Measurements from ENCODE around the gene TNFSF10. TPM values are rescaled to one million over a fixed set of nuclear protein-coding genes. Genes with fewer than 3 reads are reported as not detected.
A peak's percentile ranks its signal among the peaks of the same experiment; 100 is the strongest.
"Not testable (repeated sequence)": the region's sequence is repeated elsewhere in the genome, so short reads cannot be mapped to it uniquely, and the experiment has no call there.

TNFSF10 gene
- 100 to 1,000 TPM in 3 of 9 donors, 10 to 100 TPM in 6; 15.3 to 518 (median 82.0) TPM for total RNA-seq
- 10 to 100 TPM; 21.3 to 34.4 (median 31.5) TPM for polyA plus RNA-seq
- long read RNA-seq, donor 1, partial matches to known transcripts = 0 of 4 reads
- long read RNA-seq, donor 1, other reads (novel, unspliced or antisense) = 0 of 4 reads
- long read RNA-seq, donor 2, partial matches to known transcripts = 0 of 4 reads
- long read RNA-seq, donor 2, other reads (novel, unspliced or antisense) = 0 of 4 reads
- long read RNA-seq, donor 3, partial matches to known transcripts = 0 of 3 reads
- long read RNA-seq, donor 3, other reads (novel, unspliced or antisense) = 0 of 3 reads
- long read RNA-seq, donor 4, transcript TNFSF10-201 (5 exons, 1,953 nt) = major isoform, 112 of 178 reads
- long read RNA-seq, donor 4, transcript TNFSF10-205 (3 exons, 566 nt) = minor isoform, 10 of 178 reads
- long read RNA-seq, donor 4, transcript TNFSF10-206 (4 exons, 572 nt) = minor isoform, 24 of 178 reads
- long read RNA-seq, donor 4, partial matches to known transcripts = 10 of 178 reads
- long read RNA-seq, donor 4, other reads (novel, unspliced or antisense) = 22 of 178 reads
- long read RNA-seq, donor 5, transcript TNFSF10-201 (5 exons, 1,953 nt) = major isoform, 72 of 86 reads
- long read RNA-seq, donor 5, partial matches to known transcripts = 0 of 86 reads
- long read RNA-seq, donor 5, other reads (novel, unspliced or antisense) = 13 of 86 reads
- long read RNA-seq, donor 6, transcript TNFSF10-201 (5 exons, 1,953 nt) = major isoform, 15 of 27 reads
- long read RNA-seq, donor 6, transcript TNFSF10-206 (4 exons, 572 nt) = minor isoform, 5 of 27 reads
- long read RNA-seq, donor 6, partial matches to known transcripts = 0 of 27 reads
- long read RNA-seq, donor 6, other reads (novel, unspliced or antisense) = 5 of 27 reads
- long read RNA-seq, donor 7, partial matches to known transcripts = 0 of 3 reads
- long read RNA-seq, donor 7, other reads (novel, unspliced or antisense) = 0 of 3 reads
- long read RNA-seq, donor 8, transcript TNFSF10-201 (5 exons, 1,953 nt) = major isoform, 8 of 8 reads
- long read RNA-seq, donor 8, partial matches to known transcripts = 0 of 8 reads
- long read RNA-seq, donor 8, other reads (novel, unspliced or antisense) = 0 of 8 reads
- long read RNA-seq, donor 9, partial matches to known transcripts = 0 of 3 reads
- long read RNA-seq, donor 9, other reads (novel, unspliced or antisense) = 0 of 3 reads
- long read RNA-seq, donor 10, partial matches to known transcripts = 0 of 1 reads
- long read RNA-seq, donor 10, other reads (novel, unspliced or antisense) = 0 of 1 reads

GRCh38 chr3:172522871-172523818, at the start of gene TNFSF10:
Gene TNFSF10 (minus strand): TSS chr3:172523430. CDS start chr3:172523384, 46 bp downstream.
- DNase-seq = peak; percentile 53 to 93 (median 79)
- no peaks in the 10 kb centered on the region for H3K9me3 ChIP-seq (replicated peaks in 1 of 3)
- peaks cover 8 to 39% of the 10 kb centered on the region in 2 donors for H3K4me1 ChIP-seq (replicated peaks in 1 of 2)
- WGBS, 4 donors = 3 to 18% (median 9%) methylated on average over 8 to 9 of the region's 9 CpGs
- TF ChIP-seq POLR2A (IDR thresholded peaks at IDR 0.05) (peak; percentile 73 to 96), CTCF (IDR thresholded peaks at IDR 0.05) (no peak)
- no peaks in the 10 kb centered on the region for H3K27me3 ChIP-seq
- H3K4me3 ChIP-seq = peak within 1 kb of the TSS in 3 of 4 donors; percentile 51 to 79 (median 52)
- H3K27ac ChIP-seq = peak within 1 kb of the TSS; percentile 23 to 90 (median 74)
- intact Hi-C loops (cut with DNase I) = no loop called here
- H3K36me3 ChIP-seq (replicated peaks in 1 of 2) = no peaks in the 10 kb centered on the region

- H3K4me1 ChIP-seq (replicated peaks in 1 of 2) = no peaks in the 10 kb centered on the region
- WGBS, 4 donors = 85 to 95% (median 89%) methylated on average over 4 of the region's 4 CpGs
- TF ChIP-seq CTCF (IDR thresholded peaks at IDR 0.05) = no peak
- TF ChIP-seq POLR2A (IDR thresholded peaks at IDR 0.05) = no peak
- DNase-seq = no peak
- H3K36me3 ChIP-seq (replicated peaks in 1 of 2) = no peaks in the 10 kb centered on the region
- no peak overlapping the region for H3K4me3 ChIP-seq
- intact Hi-C loops (cut with DNase I) = loop anchor here in 1 of 2 donors (10.0 kb wide), 1 partner anchor 55 kb away; no protein-coding TSS in a partner anchor
- H3K27ac ChIP-seq = no peak overlapping the region
- H3K27me3 ChIP-seq = no peaks in the 10 kb centered on the region
- no peaks in the 10 kb centered on the region for H3K9me3 ChIP-seq (replicated peaks in 1 of 3)
Observed at GRCh38 chr3:172569128-172570008, 46.1 kb upstream of the TNFSF10 start.

- Histone ChIP-seq H3K9me3 (replicated peaks in 1 of 3) (no peaks in the 10 kb centered on the region), H3K4me3 (no peak overlapping the region), H3K27me3 (no peaks in the 10 kb centered on the region), H3K36me3 (replicated peaks in 1 of 2) (no peaks in the 10 kb centered on the region), H3K4me1 (replicated peaks in 1 of 2) (peaks cover 6% of the 10 kb centered on the region in 2 donors), H3K27ac (no peak overlapping the region)
- TF ChIP-seq CTCF (IDR thresholded peaks at IDR 0.05) = peak in 1 of 6 experiments; percentile 4
- no peak for TF ChIP-seq POLR2A (IDR thresholded peaks at IDR 0.05)
- WGBS, 4 donors = 61 to 68% (median 65%) methylated on average over 2 of the region's 2 CpGs
- DNase-seq = no peak
- intact Hi-C loops (cut with DNase I) = loop anchor here in 1 of 2 donors (10.0 kb wide), 1 partner anchor 54 kb away; no protein-coding TSS in a partner anchor
Observed at GRCh38 chr3:172568701-172569100, 45.5 kb upstream of the TNFSF10 start.

GRCh38 chr3:172566785-172567184, 43.6 kb upstream of the TNFSF10 start:
- not testable (repeated sequence) for H3K27ac ChIP-seq; H3K27me3 ChIP-seq; H3K4me3 ChIP-seq; H3K36me3 ChIP-seq (replicated peaks in 1 of 2); H3K9me3 ChIP-seq (replicated peaks in 1 of 3); DNase-seq
- intact Hi-C loops (cut with DNase I) = loop anchor here in 1 of 2 donors (10.0 kb wide), 1 partner anchor 52 kb away; no protein-coding TSS in a partner anchor
- peaks cover 25% of the 10 kb centered on the region in 2 donors for H3K4me1 ChIP-seq (replicated peaks in 1 of 2)
- 93 to 99% (median 96%) methylated on average over 2 of the region's 2 CpGs for WGBS, 4 donors

Data from adrenal gland (tissue), 19 donors.